ENCODE data around the gene SLC37A3.

DNA sequence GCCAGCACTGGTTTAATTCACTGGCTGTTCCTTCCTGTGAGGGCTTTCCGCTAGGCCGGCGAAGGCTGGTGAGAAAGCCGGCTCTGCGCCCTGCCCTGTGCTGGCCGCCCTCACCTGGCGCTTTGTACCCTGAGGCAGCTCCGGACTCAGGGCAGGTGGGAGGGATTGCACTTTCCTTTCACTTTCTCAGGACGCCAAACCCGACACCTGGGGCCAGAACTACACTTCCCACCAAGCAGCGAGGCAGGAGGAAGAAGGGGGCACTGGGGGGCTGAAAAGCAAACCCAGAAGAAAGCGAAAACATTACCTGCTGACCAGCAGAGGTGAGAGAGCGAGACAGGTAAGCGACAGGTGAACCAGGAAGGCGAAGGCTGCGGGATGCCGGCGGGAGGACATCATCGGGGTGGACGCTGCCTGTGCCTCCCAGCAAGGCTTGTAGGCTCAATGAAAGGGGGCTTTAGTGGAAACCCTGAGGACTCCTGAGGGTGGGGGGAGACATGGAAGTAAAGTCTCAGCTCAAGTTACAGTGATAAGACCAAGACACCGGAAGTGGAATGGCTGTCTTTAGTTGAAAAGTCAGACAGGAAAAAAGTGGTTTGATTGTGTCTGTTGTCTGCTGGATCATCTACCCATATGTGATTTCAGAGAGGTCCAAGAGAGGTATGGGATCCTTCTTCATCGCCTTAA lies 5.7 kb upstream of the SLC37A3 start, which contains the start of gene RAB19:
- TF ChIP-seq, protein P1, sequence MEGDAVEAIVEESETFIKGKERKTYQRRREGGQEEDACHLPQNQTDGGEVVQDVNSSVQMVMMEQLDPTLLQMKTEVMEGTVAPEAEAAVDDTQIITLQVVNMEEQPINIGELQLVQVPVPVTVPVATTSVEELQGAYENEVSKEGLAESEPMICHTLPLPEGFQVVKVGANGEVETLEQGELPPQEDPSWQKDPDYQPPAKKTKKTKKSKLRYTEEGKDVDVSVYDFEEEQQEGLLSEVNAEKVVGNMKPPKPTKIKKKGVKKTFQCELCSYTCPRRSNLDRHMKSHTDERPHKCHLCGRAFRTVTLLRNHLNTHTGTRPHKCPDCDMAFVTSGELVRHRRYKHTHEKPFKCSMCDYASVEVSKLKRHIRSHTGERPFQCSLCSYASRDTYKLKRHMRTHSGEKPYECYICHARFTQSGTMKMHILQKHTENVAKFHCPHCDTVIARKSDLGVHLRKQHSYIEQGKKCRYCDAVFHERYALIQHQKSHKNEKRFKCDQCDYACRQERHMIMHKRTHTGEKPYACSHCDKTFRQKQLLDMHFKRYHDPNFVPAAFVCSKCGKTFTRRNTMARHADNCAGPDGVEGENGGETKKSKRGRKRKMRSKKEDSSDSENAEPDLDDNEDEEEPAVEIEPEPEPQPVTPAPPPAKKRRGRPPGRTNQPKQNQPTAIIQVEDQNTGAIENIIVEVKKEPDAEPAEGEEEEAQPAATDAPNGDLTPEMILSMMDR (IDR thresholded peaks at IDR 0.05), result no peak
- no peak for TF ChIP-seq POLR2A (IDR thresholded peaks at IDR 0.05)
- TF ChIP-seq EP300 (IDR thresholded peaks at IDR 0.05), result no peak
